Measurements from ENCODE around the gene TECR. TPM values are rescaled to one million over a fixed set of nuclear protein-coding genes. Genes with fewer than 3 reads are reported as not detected.
A peak's percentile ranks its signal among the peaks of the same experiment; 100 is the strongest.

TECR gene
- total and polyA plus RNA-seq, 2 of the 13 experiments (the other 11 are each of a cell fraction or from before 2014, with no cell fraction given): 54.9 to 121 TPM

GRCh38 chr19:14575428-14575980 lies 46.1 kb downstream of the TECR start:
- no peaks in the 10 kb centered on the region for H3K9me3 ChIP-seq (ENCODE audit: low read length)
- no peak overlapping the region for H3K9ac ChIP-seq (ENCODE audit: insufficient read depth, low read depth, low read length)
- no TSS peak for BruUV-seq (replicated peaks)
- in situ Hi-C loops (cut with HindIII; ENCODE audit: extremely low pct_ligation_motif_present, low pct_unique_long_range_greater_than_20kb) (no loop called here), intact Hi-C loops (cut with micrococcal nuclease; ENCODE audit: unreplicated experiment) (loop anchor here (2.0 kb wide), 1 partner anchor 313 kb away; no protein-coding TSS in a partner anchor)
- no peak overlapping the region for H3K27ac ChIP-seq (ENCODE audit: extremely low read length, insufficient read depth, low read length)
- no peak overlapping the region for H2AFZ ChIP-seq (ENCODE audit: low read length)
- ATAC-seq (no peak), DNase-seq (ENCODE audit: low spot score) (no peak), FAIRE-seq (no peak)
- peaks cover 28% of the 10 kb centered on the region for H3K4me1 ChIP-seq (ENCODE audit: insufficient read depth, low read length)
- H3K36me3 ChIP-seq (replicated peaks in 1 of 2; ENCODE audit: control insufficient read depth in 1 of 2, insufficient read depth in 2 of 2, low read length in 2 of 2): no peaks in the 10 kb centered on the region
- H3K27me3 ChIP-seq (ENCODE audit: control insufficient read depth in 1 of 2, insufficient read depth in 2 of 2, low read length in 2 of 2): no peaks in the 10 kb centered on the region; a peak in 1 of 5 replicates
- TF ChIP-seq SMARCE1 (IDR thresholded peaks at IDR 0.05; ENCODE audit: borderline replicate concordance): no peak
- TF ChIP-seq ZKSCAN8 (CRISPR knock-in tag; IDR thresholded peaks at IDR 0.05; ENCODE audit: borderline replicate concordance): peak; percentile 88
- POLR2A ChIA-PET: interaction anchor here (2.4 kb wide), 1 partner anchor 111 kb away, joined by 11 read pairs; no protein-coding TSS in a partner anchor
- WGBS (ENCODE audit: low lambda C conversion rate): 47% methylated on average over 6 of the region's 6 CpGs
- H4K20me1 ChIP-seq (ENCODE audit: insufficient read depth, low read length): no peaks in the 10 kb centered on the region
- peaks cover 13% of the 10 kb centered on the region for H3K79me2 ChIP-seq (ENCODE audit: insufficient read depth, low read length)
- no peak overlapping the region for H3K4me3 ChIP-seq (replicated peaks in 1 of 3; ENCODE audit: insufficient read depth in 1 of 3, low read depth in 2 of 3, low read length in 3 of 3)
- H3K4me2 ChIP-seq (ENCODE audit: low read depth, low read length): no peak overlapping the region
- CTCF ChIA-PET (ENCODE audit: low intra/inter-chr PET ratio, low total read pairs): interaction anchor here (2.0 to 3.2 kb wide), 2 partner anchors 111 to 313 kb away, joined by 7 to 32 read pairs; no protein-coding TSS in a partner anchor

- H3K79me2 ChIP-seq (ENCODE audit: insufficient read depth, low read length): peaks cover 4% of the 10 kb centered on the region
- in situ Hi-C loops (cut with HindIII; ENCODE audit: extremely low pct_ligation_motif_present, low pct_unique_long_range_greater_than_20kb) (no loop called here), intact Hi-C loops (cut with micrococcal nuclease; ENCODE audit: unreplicated experiment) (no loop called here)
- FAIRE-seq (no peak), ATAC-seq (no peak), DNase-seq (ENCODE audit: low spot score) (no peak)
- no peak overlapping the region for H3K4me3 ChIP-seq (replicated peaks in 1 of 3; ENCODE audit: insufficient read depth in 1 of 3, low read depth in 2 of 3, low read length in 3 of 3)
- no peaks in the 10 kb centered on the region for H4K20me1 ChIP-seq (ENCODE audit: insufficient read depth, low read length)
- no peak overlapping the region for H3K27ac ChIP-seq (ENCODE audit: extremely low read length, insufficient read depth, low read length)
- WGBS (ENCODE audit: low lambda C conversion rate): 44% methylated on average over 8 of the region's 8 CpGs
- no peaks in the 10 kb centered on the region for H3K36me3 ChIP-seq (replicated peaks in 1 of 2; ENCODE audit: control insufficient read depth in 1 of 2, insufficient read depth in 2 of 2, low read length in 2 of 2)
- no peak overlapping the region for H3K4me2 ChIP-seq (ENCODE audit: low read depth, low read length)
- no peaks in the 10 kb centered on the region; a peak in 1 of 5 replicates for H3K27me3 ChIP-seq (ENCODE audit: control insufficient read depth in 1 of 2, insufficient read depth in 2 of 2, low read length in 2 of 2)
- H3K4me1 ChIP-seq (ENCODE audit: insufficient read depth, low read length): peaks cover 22% of the 10 kb centered on the region
- ChIA-PET POLR2A (no interaction called here), CTCF (ENCODE audit: low intra/inter-chr PET ratio, low total read pairs) (no interaction called here)
- H3K9ac ChIP-seq (ENCODE audit: insufficient read depth, low read depth, low read length): no peak overlapping the region
- no peak for TF ChIP-seq CCDC6 (CRISPR knock-in tag; IDR thresholded peaks at IDR 0.05)
- H2AFZ ChIP-seq (ENCODE audit: low read length): no peak overlapping the region
- no TSS peak for BruUV-seq (replicated peaks)
- H3K9me3 ChIP-seq (ENCODE audit: low read length): no peaks in the 10 kb centered on the region
Observed at GRCh38 chr19:14576363-14576762, 47.0 kb downstream of the TECR start.
